Natural killer cell treated with Interleukin-12 subunit alpha and Interleukin-12 subunit beta and Interleukin-15 and Interleukin-18, amount 100 ng/mL, for 72 hours (primary cell): ENCODE data around the gene CBX8. TPM values are rescaled to one million over a fixed set of nuclear protein-coding genes. Genes with fewer than 3 reads are reported as not detected.

Experiments
- ATAC-seq, 2 donors: fragments of 150-1000 bp; cut with Tn5 transposase in 1 of 2; sonication (Bioruptor Pico), chemical (Tn5 transposase) in 1 of 2; 2 replicates each; pipeline ENCODE4 v1.10.0; 2021
- DNase-seq: peaks from one replicate; pipeline ENCODE4 v3.0.0; 2022; ENCODE audit warnings: low spot score
- H3K27ac Mint-ChIP-seq, 2 donors: 1 replicate in 1 of 2; 2 replicates in 1 of 2; pipeline ENCODE4 v1.8.0; 2022; ENCODE audit warnings: mixed read lengths in 2 of 2, mild to moderate bottlenecking in 1 of 2, moderate library complexity in 1 of 2
- H3K27me3 Mint-ChIP-seq, 2 donors: 1 replicate in 1 of 2; 2 replicates in 1 of 2; pipeline ENCODE4 v1.8.0; 2022; ENCODE audit warnings: mixed read lengths in 2 of 2
- H3K36me3 Mint-ChIP-seq: one replicate; pipeline ENCODE4 v1.8.0; 2022; ENCODE audit warnings: mixed read lengths
- H3K4me1 Mint-ChIP-seq, 2 donors: 1 replicate in 1 of 2; 2 replicates in 1 of 2; pipeline ENCODE4 v1.8.0; 2022; ENCODE audit warnings: low read depth in 2 of 2, mixed read lengths in 2 of 2, mild to moderate bottlenecking in 1 of 2
- H3K4me3 Mint-ChIP-seq: one replicate; pipeline ENCODE4 v1.8.0; 2022; ENCODE audit warnings: mixed read lengths
- H3K9me3 Mint-ChIP-seq: 2 replicates; pipeline ENCODE4 v1.8.0; 2022; ENCODE audit warnings: mixed read lengths
- total RNA-seq, 2 donors: library from RNA; stranded (reverse); gene quantifications; one replicate each; pipeline ENCODE4 v1.2.3, GENCODE V29; 2022

The CBX8 gene
- total RNA-seq, 2 donors from 2014 or later = 9.8 to 46.4 TPM

DNA sequence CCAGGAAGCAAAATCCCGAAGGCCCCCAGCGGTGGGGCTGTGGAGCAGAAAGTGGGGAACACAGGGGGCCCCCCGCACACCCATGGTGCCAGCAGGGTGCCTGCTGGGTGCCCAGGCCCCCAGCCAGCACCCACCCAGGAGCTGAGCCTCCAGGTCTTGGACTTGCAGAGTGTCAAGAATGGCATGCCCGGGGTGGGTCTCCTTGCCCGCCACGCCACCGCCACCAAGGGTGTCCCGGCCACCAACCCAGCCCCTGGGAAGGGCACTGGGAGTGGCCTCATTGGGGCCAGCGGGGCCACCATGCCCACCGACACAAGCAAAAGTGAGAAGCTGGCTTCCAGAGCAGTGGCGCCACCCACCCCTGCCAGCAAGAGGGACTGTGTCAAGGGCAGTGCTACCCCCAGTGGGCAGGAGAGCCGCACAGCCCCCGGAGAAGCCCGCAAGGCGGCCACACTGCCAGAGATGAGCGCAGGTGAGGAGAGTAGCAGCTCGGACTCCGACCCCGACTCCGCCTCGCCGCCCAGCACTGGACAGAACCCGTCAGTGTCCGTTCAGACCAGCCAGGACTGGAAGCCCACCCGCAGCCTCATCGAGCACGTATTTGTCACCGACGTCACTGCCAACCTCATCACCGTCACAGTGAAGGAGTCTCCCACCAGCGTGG, 12.4 kb downstream of the CBX8 start:
- Mint-ChIP-seq H3K36me3 (no peaks in the 10 kb centered on the region), H3K9me3 (no peaks in the 10 kb centered on the region), H3K27me3 (peaks cover 61 to 67% of the 10 kb centered on the region in 2 donors), H3K4me1 (no peaks in the 10 kb centered on the region), H3K4me3 (no peak overlapping the region), H3K27ac (no peak overlapping the region)
- ATAC-seq = no peak
- no peak for DNase-seq

DNA sequence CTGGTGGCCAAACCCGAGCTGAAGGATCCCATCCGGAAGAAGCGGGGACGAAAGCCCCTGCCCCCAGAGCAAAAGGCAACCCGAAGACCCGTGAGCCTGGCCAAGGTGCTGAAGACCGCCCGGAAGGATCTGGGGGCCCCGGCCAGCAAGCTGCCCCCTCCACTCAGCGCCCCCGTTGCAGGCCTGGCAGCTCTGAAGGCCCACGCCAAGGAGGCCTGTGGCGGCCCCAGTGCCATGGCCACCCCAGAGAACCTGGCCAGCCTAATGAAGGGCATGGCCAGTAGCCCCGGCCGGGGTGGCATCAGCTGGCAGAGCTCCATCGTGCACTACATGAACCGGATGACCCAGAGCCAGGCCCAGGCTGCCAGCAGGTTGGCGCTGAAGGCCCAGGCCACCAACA, 13.0 kb downstream of the CBX8 start:
- Mint-ChIP-seq H3K4me3 (no peak overlapping the region), H3K27me3 (peaks cover 62 to 68% of the 10 kb centered on the region in 2 donors), H3K36me3 (peaks cover under 1% of the 10 kb centered on the region), H3K27ac (no peak overlapping the region), H3K9me3 (no peaks in the 10 kb centered on the region), H3K4me1 (peaks cover 2 to 3% of the 10 kb centered on the region in 2 donors)
- DNase-seq (no peak), ATAC-seq (no peak)

DNA sequence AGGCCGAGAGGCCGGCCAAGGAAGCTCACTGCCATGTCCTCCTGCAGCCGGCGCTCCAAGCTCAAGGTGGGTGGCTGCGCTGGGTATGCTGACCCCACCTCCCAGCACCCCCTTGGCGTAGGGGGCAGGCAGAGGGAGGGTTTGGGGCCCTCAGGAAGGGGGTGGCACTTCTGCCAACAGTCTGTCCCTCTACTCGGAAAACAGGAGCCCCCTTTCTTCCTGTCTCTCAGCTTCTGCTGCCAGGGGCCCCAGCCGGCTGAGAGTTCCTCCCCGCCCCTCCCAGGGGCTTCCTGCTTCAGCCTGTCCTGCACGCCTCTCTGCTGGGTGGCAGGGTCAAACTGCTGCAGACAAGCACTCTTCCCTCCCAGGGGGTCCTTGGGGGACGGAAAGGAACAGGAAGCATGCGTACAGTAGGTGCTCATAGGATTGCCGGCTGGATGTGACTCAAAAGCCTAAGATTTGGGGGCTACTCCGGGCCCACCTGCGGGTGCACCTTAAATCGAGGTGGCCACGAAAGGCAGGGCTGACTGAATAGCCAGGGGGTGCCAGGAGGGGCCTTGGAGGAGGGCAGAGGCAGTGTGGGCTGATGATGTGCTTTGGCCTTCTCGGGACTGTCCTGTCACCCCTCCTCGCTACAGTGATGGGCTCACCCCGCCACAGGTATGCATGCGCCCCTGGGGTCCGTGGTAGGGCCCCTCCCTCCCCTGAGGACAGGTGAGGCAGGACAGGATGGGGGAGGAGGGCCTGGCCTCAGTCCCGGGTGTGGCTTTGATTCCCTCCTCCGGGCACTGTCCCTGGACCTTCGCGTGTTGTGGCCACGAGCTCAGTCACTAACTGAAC, 14.9 kb downstream of the CBX8 start:
- no peak for ATAC-seq
- Mint-ChIP-seq H3K4me3 (no peak overlapping the region), H3K27ac (no peak overlapping the region), H3K9me3 (no peaks in the 10 kb centered on the region), H3K4me1 (peaks cover 7 to 10% of the 10 kb centered on the region in 2 donors), H3K36me3 (peaks cover 4% of the 10 kb centered on the region), H3K27me3 (peaks cover 51 to 56% of the 10 kb centered on the region in 2 donors)
- DNase-seq = no peak

DNA sequence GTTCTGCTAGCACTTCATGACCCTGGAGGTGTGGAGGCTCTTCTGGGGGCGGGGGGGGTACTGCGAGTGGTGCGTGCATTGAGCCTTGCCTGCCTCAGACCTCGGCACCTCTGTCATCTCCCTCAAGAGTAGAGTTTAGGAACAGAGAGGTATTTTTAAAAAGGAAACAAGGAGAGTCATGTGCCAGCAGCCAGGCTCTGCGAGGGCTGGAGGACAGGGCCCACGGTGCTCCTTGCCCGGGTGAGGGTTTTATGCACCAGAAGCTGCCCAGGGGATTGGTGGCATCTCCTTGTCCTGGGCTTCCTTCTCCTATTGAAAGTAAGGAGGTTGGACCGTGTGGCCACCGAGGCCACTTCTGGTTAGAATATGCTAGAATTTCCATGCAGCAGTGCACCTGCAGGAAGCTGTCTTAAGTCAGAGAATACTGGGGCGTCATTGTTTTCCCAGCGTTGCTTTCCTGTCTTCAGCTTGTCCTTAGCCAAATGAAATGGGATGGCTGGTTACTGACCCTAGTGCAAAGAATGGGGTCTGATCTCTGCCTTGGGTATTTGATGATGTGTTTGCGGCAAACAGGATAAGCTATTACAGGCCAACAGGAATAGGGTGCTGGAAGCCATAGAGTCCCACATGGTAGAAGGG, 15.7 kb downstream of the CBX8 start:
- Mint-ChIP-seq H3K27me3 (peaks cover 53 to 57% of the 10 kb centered on the region in 2 donors), H3K4me1 (peaks cover 7 to 16% of the 10 kb centered on the region in 2 donors), H3K4me3 (no peak overlapping the region)

DNA sequence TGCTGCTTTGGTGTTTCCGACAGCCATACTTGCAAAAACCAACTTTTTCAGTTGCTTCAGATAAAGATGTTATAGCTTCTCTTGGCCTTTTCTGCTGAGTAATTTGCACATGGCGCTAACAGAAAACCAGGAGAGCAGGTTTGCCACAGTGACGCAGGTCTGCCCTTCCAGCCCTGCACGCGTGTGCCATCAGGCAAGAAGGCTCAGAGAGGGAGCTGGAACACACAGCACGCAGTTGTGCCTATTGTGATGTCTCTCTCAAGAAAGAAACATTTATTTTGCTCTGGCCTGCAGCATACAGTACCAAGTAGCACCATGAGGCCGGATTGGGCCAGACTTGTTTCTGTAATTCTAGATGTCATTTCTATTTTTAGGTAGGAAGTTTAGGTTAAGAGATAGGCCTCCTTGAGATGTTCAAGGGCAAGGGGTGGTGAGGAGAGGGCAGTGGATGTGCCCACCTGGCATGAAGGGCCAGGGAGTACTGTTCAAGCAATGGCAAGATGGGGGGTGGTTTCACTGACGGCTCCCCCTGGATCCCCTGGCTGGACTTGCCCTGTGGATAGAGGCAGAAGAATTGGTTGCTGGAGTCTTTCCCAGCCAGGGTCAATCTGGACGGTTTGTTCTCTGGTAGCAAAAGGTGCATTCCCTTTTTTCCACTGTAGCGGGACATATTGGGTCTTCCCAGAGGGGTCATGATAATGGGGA, 17.1 kb downstream of the CBX8 start:
- Mint-ChIP-seq H3K27ac (no peak overlapping the region), H3K4me3 (peak overlapping the region; percentile 86), H3K36me3 (peaks cover 4% of the 10 kb centered on the region), H3K4me1 (peaks cover 7 to 16% of the 10 kb centered on the region in 2 donors), H3K27me3 (peaks cover 52 to 69% of the 10 kb centered on the region in 2 donors), H3K9me3 (no peaks in the 10 kb centered on the region)
- no peak for ATAC-seq
- no peak for DNase-seq

More for the DNA sequence above, 15.7 kb downstream of the CBX8 start:
- ATAC-seq = no peak
- Mint-ChIP-seq H3K27ac (no peak overlapping the region), H3K36me3 (peaks cover 4% of the 10 kb centered on the region), H3K9me3 (no peaks in the 10 kb centered on the region)
- no peak for DNase-seq

DNA sequence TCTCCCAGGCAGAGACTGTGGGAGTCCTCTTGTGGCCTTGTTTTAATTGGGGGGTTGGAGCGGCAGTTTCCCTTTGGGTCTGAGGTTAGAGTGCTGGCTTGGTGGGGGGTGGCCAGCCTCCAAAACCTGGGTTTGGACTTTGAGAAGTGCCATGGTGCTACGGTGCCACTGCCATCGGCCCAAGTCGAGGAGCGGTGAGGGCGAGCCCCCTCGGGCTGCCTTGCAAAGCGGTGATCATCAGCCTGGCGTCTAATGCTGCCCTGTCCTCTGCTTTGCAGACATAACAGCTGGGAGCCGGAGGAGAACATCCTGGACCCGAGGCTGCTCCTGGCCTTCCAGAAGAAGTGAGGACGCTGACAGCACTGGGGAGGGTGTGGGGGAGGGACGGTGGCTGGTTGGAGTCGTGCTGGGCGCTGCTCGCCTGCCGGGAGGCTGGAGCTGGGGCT, 17.8 kb downstream of the CBX8 start:
- DNase-seq = no peak
- no peak for ATAC-seq
- H3K4me1 Mint-ChIP-seq = peaks cover 7 to 16% of the 10 kb centered on the region in 2 donors
- no peak overlapping the region for H3K27ac Mint-ChIP-seq
- no peaks in the 10 kb centered on the region for H3K9me3 Mint-ChIP-seq
- H3K27me3 Mint-ChIP-seq = peaks cover 56 to 73% of the 10 kb centered on the region in 2 donors
- H3K36me3 Mint-ChIP-seq = peaks cover 4% of the 10 kb centered on the region
- H3K4me3 Mint-ChIP-seq = peak overlapping the region; percentile 86

DNA sequence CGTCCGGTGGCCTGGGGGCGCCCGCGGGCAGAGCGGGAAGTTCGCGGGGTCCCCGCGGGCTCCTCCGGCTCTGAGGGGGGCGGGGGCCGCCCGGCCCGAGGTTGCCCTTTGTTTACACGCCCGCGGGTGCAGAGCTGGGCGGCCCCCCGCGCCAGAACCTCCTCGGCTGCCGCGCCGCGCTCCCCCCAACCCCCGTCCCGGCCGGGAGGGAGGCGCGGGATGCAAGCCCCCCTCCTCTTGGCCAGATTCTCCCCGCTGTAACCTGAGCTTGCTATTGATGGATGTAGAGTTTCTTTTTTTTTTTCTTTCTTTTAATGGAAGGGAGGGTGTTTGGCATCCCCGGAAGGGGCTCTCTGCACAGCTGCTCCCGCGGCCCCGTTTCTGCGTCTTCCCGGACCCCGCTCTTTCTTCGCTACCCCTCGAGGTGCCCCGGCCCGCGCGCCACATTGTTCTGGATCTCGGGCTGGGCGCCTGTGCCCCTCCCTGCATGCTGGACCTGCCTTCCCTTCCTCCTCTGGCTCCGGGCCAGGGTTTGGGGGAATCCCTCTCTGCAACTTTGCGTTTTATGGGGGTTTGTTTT, 18.3 kb downstream of the CBX8 start:
- Mint-ChIP-seq H3K4me3 (peak overlapping the region; percentile 86), H3K4me1 (peaks cover 7 to 16% of the 10 kb centered on the region in 2 donors), H3K27ac (no peak overlapping the region), H3K9me3 (no peaks in the 10 kb centered on the region), H3K36me3 (peaks cover 4% of the 10 kb centered on the region), H3K27me3 (peaks cover 58 to 73% of the 10 kb centered on the region in 2 donors)
- DNase-seq = no peak
- ATAC-seq = no peak

DNA sequence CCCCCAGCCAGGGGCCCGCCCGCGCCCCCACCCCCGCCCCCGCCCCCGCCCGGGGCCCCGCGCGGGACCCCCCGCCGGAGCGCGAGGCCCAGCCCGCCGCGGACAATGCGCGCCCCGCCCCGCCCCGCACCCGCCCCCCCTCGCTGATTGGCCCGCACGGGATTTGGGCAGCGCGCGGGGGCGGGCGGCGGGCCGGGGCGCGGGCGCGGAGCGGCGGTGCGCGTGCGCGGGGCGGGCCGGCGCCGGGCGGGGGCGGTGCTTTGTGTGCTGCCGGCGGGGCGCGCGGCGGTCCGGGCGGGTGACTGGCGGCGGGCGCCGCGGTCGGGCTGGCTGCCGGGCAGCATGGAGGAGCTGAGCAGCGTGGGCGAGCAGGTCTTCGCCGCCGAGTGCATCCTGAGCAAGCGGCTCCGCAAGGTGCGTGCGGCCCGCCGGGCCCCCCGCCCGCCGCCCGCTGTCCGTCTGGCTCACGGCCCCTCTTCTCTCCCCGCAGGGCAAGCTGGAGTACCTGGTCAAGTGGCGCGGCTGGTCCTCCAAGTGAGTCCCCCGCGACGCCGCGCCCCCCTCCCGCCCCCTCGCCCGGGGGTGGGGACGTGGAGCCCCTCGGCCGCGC, 18.9 kb downstream of the CBX8 start, which contains the start of gene CBX2:
TSS of gene CBX2 (plus strand) at position 255 of the 610 bp plus-strand sequence. CDS start at position 343, 88 bp downstream.
- Mint-ChIP-seq H3K36me3 (peaks cover 4% of the 10 kb centered on the region), H3K27ac (no peak within 1 kb of the TSS), H3K27me3 (peaks cover 58 to 68% of the 10 kb centered on the region in 2 donors), H3K9me3 (no peaks in the 10 kb centered on the region), H3K4me3 (peak within 1 kb of the TSS; percentile 86), H3K4me1 (peaks cover 7 to 16% of the 10 kb centered on the region in 2 donors)
- DNase-seq = peak; percentile 89
- ATAC-seq = peak; percentile 92 to 94

DNA sequence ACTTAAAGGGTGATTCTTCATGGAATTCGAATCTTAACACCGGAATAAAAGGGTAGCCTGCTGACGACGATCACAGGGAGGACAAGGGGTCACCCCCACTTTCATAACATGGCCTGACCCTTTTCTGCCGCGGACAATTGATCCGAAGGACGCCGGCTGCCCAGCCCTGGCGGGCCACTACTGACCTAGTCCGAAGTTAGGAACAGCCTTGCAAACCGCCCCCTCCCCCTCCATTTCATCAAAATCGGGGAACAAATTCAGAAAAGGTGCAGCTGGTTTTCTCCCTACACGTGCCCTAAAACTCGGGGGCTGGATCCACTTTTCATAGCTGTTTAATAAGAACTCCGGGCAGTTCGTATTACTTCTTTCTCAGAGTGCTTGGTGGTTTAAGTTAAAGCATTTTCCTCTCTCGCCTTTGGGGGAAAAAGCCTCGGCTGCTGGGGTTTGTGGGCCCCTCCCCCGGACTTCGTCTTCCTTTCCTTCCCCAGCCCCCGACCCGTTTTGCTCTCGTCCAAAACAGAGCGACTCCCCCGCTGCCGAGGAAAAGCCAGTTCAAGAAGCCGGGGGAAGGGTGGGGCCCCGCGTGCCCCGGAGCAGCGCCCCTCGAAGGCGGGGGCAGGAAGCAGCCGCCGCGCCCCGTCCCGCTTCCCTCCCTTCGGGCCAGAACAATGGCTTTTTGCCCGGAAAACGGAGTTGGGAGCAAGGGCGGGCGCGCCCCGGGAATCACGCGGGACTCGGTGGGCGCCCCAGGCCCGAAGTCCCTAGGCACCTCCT, 19.6 kb downstream of the CBX8 start:
- Mint-ChIP-seq H3K27ac (no peak overlapping the region), H3K27me3 (peaks cover 55 to 61% of the 10 kb centered on the region in 2 donors), H3K36me3 (peaks cover 4% of the 10 kb centered on the region), H3K4me3 (peak overlapping the region; percentile 49), H3K4me1 (peaks cover 7 to 16% of the 10 kb centered on the region in 2 donors), H3K9me3 (no peaks in the 10 kb centered on the region)
- DNase-seq (no peak), ATAC-seq (no peak)

DNA sequence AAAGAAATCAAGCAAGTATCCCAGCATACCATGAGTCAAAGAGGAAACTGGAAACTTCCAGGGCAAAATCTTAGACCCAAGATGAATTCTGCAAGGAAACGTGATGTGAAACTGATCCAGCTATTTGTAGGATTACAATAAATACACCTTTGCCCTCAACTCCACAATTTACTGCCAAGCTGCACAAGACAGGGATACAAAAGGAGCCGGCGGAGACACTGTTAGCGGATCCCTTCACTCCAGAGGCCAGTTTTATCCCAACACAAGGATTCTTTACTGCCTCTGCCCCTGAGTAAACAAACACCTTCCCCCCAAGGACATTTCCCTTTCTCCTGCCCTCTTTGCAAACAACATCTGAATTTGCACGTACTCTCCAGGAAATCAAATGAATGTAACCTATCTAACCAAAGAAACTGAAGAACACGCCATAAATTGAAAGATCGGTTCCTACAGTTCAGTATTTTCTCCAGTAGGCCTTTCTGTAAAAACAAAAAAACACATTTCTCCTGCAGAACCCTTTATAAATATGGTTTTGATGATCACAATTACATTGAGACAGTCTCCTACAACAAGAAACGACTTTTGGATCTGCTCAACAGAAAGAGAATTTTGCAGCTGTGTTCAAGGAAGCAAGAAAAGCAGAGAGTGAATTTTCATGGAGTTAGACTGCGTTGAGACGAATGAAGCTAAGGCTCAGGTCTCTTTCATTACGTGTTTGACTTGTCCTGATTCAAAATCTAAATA, 20.3 kb downstream of the CBX8 start:
- Mint-ChIP-seq H3K4me1 (peaks cover 7 to 16% of the 10 kb centered on the region in 2 donors), H3K27me3 (peaks cover 53 to 57% of the 10 kb centered on the region in 2 donors), H3K36me3 (peaks cover 4% of the 10 kb centered on the region), H3K9me3 (no peaks in the 10 kb centered on the region), H3K4me3 (peak overlapping the region; percentile 43), H3K27ac (no peak overlapping the region)
- ATAC-seq (no peak), DNase-seq (no peak)

DNA sequence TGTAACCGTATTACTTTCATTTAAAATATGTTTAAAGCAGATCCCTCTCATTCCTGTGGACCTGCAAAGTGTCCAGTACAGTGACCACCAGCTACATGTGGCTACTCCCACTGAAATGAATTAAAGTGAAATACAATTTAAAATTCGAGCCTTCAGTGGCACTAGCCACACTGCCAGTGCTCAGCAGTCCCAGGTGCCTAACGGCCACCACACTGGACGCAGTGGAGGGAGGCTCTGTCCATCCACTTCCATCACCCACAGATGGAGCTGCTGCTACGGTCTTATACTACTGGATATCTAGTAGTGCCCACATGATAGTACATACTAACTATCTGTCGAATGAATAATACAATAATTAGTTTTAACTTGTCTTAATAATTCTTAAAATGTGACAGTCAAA, 21.2 kb downstream of the CBX8 start:
- Mint-ChIP-seq H3K4me1 (peaks cover 7 to 16% of the 10 kb centered on the region in 2 donors), H3K27ac (no peak overlapping the region), H3K9me3 (no peaks in the 10 kb centered on the region), H3K27me3 (peaks cover 44 to 48% of the 10 kb centered on the region in 2 donors), H3K36me3 (peaks cover 4% of the 10 kb centered on the region), H3K4me3 (no peak overlapping the region)
- ATAC-seq (no peak), DNase-seq (no peak)
